HEK293T (cell line): ENCODE measurements around the gene URGCP.

Source experiments
- ARNT ChIP-seq: fragments of 450-650 bp; IDR thresholded peaks from 2 replicates; pipeline ENCODE4 v1.6.1; 2017; ENCODE audit warnings: mild to moderate bottlenecking
- BHLHE40 ChIP-seq: fragments of 450-650 bp; IDR thresholded peaks from 2 replicates; pipeline ENCODE4 v1.6.1; 2016; ENCODE audit warnings: mild to moderate bottlenecking, moderate library complexity, borderline replicate concordance
- FOXA1 ChIP-seq: fragments of 450-650 bp; IDR thresholded peaks from 2 replicates; pipeline ENCODE4 v1.6.1; 2016; ENCODE audit warnings: mild to moderate bottlenecking
- FOXM1 ChIP-seq: fragments of 450-650 bp; IDR thresholded peaks from 2 replicates; pipeline ENCODE4 v1.6.1; 2017; ENCODE audit warnings: mild to moderate bottlenecking, borderline replicate concordance
- HDGF ChIP-seq: fragments of 450-650 bp; IDR thresholded peaks from 2 replicates; pipeline ENCODE4 v1.6.1; 2017; ENCODE audit warnings: antibody characterized with exemption, borderline replicate concordance
- NFRKB ChIP-seq: fragments of 450-650 bp; IDR thresholded peaks from 2 replicates; pipeline ENCODE4 v1.6.1; 2016; ENCODE audit warnings: mild to moderate bottlenecking, moderate library complexity
- PKNOX1 ChIP-seq: fragments of 450-650 bp; IDR thresholded peaks from 2 replicates; pipeline ENCODE4 v1.6.1; 2016
- SP1 ChIP-seq: fragments of 450-650 bp; IDR thresholded peaks from 2 replicates; pipeline ENCODE4 v1.6.1; 2017
- SUZ12 ChIP-seq: fragments of 450-650 bp; IDR thresholded peaks from 2 replicates; pipeline ENCODE4 v1.6.1; 2016; ENCODE audit warnings: mild to moderate bottlenecking
- ZNF384 ChIP-seq: fragments of 450-650 bp; IDR thresholded peaks from 2 replicates; pipeline ENCODE4 v1.6.1; 2016

GRCh38 chr7:43890468-43890867 lies 15.9 kb downstream of the URGCP start:
- no peak for TF ChIP-seq SP1
- no peak for TF ChIP-seq BHLHE40
- TF ChIP-seq ARNT: no peak
- TF ChIP-seq HDGF: no peak
- no peak for TF ChIP-seq NFRKB
- TF ChIP-seq FOXA1: no peak
- TF ChIP-seq ZNF384: no peak
- no peak for TF ChIP-seq FOXM1
- no peak for TF ChIP-seq PKNOX1
- TF ChIP-seq SUZ12: no peak
